HFFc6 (cell line): ENCODE measurements around the gene CD3G. TPM values are rescaled to one million over a fixed set of nuclear protein-coding genes. Genes with fewer than 3 reads are reported as not detected.
"Not testable (repeated sequence)": the region's sequence is repeated elsewhere in the genome, so short reads cannot be mapped to it uniquely, and the experiment has no call there.

Experiments used
- DNase-seq: peaks from one replicate; pipeline ENCODE4 v3.0.0-alpha.2; 2018
- H3K27ac Mint-ChIP-seq: 2 replicates; pipeline ENCODE4 v1.8.0; 2020; ENCODE audit warnings: mild to moderate bottlenecking, mixed read lengths
- H3K27me3 Mint-ChIP-seq: 2 replicates; pipeline ENCODE4 v1.8.0; 2021; ENCODE audit warnings: mild to moderate bottlenecking, moderate library complexity, mixed read lengths; ENCODE audit not compliant: insufficient read depth
- H3K36me3 Mint-ChIP-seq: 2 replicates; pipeline ENCODE4 v1.8.0; 2021; ENCODE audit warnings: low read depth, mixed read lengths
- H3K4me1 Mint-ChIP-seq: 2 replicates; pipeline ENCODE4 v1.8.0; 2020; ENCODE audit warnings: low read depth, mixed read lengths
- H3K4me3 Mint-ChIP-seq: 2 replicates; pipeline ENCODE4 v1.8.0; 2020; ENCODE audit warnings: mild to moderate bottlenecking, moderate library complexity, mixed read lengths
- H3K9me3 Mint-ChIP-seq: 2 replicates; pipeline ENCODE4 v1.8.0; 2020; ENCODE audit warnings: mild to moderate bottlenecking, mixed read lengths
- total RNA-seq, 6 experiments: library from RNA; stranded (reverse); fragmentation: NEBNext Ultra II Directional; extraction: Animal tissue kit (Norgen Biotek cat#: 25700); gene quantifications; 2 replicates in 1 of 6; 3 replicates in 5 of 6; pipeline ENCODE4 v1.2.3, GENCODE V29; 2021
- TF ChIP-seq, protein P1 (sequence below): fragments of 200-600 bp; sonication (generic); IDR thresholded peaks from 2 replicates; pipeline ENCODE4 v1.5.0; 2021; ENCODE audit warnings: antibody characterized with exemption, mild to moderate bottlenecking

CD3G gene
- total RNA-seq, 6 experiments from 2014 or later: not detected

DNA sequence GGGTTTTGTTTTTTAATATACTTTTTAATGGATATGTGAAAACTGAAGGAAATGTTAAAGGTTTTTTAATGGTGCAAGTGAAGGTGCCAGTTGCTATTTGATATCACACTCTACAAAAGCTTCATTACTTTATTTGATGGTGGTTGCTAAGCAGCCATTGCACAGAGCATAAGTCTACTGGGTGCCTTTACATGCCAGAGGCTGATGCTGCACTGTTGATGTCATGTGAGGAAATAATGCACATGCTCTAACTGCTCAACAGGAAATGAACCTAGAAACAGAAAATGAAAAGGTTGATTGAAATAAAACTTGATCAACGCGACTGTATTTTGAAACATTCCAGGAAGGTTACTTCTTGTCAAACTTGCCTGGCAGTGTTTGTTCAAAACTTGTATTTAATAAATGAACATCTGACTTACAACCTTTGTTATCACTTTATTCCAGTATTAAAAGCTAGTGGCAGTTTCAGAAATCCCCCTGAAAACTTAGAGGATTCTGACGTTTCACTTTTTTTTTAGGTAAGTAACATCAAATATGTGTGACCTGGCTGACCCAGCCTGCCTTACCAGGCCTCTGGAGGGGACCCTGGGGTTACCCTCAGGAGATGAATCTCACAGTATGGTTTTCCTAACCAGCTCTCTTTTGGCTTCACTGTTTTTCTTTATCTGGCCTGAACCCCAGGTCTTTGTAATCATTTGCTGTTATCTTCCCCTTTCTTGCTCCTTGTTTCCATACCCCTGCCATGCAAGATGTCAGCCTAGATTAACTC lies 54.8 kb downstream of the CD3G start:
- DNase-seq: no peak
- H3K27me3 Mint-ChIP-seq: no peaks in the 10 kb centered on the region
- peaks cover 22% of the 10 kb centered on the region for H3K4me1 Mint-ChIP-seq
- TF ChIP-seq, protein P1, sequence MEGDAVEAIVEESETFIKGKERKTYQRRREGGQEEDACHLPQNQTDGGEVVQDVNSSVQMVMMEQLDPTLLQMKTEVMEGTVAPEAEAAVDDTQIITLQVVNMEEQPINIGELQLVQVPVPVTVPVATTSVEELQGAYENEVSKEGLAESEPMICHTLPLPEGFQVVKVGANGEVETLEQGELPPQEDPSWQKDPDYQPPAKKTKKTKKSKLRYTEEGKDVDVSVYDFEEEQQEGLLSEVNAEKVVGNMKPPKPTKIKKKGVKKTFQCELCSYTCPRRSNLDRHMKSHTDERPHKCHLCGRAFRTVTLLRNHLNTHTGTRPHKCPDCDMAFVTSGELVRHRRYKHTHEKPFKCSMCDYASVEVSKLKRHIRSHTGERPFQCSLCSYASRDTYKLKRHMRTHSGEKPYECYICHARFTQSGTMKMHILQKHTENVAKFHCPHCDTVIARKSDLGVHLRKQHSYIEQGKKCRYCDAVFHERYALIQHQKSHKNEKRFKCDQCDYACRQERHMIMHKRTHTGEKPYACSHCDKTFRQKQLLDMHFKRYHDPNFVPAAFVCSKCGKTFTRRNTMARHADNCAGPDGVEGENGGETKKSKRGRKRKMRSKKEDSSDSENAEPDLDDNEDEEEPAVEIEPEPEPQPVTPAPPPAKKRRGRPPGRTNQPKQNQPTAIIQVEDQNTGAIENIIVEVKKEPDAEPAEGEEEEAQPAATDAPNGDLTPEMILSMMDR: no peak
- no peaks in the 10 kb centered on the region for H3K9me3 Mint-ChIP-seq
- no peak overlapping the region for H3K4me3 Mint-ChIP-seq
- peak overlapping the region; percentile 45 for H3K27ac Mint-ChIP-seq
- H3K36me3 Mint-ChIP-seq: peaks cover 14% of the 10 kb centered on the region

DNA sequence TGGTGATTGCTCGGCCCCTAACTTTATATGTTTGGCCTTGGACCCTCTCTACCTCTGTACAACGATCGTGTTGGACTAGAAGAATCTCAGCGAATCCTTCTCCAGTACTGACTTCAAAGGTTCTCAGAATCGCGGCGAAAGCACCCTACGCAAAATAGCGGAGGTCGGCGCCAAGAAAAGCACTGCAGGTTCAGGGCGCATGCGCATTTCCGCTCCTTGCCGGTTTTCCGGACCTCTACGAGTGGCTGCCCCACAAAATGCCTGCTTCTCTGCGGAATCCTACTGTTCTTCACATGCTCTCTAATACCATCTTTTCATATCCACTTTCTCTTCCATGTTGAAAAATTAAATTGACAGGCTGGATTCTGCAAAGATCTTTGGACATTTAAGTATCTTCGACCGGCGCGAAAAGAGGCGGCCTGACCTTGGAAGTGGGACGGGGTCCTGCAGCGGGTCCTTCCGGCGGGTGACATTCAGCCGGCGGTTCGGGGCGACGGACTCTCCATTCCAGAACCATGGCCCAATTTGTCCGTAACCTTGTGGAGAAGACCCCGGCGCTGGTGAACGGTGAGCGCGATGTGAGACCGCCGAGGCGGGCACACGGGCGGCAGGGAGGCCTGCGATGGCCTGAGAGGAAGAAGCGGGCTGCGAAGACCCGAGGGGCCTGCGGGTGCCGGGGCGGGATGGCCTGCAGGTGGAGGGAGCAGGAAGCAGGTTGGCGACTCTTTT lies 57.2 kb downstream of the CD3G start, which contains the start of gene ATP5MG:
Gene ATP5MG, plus strand, starts transcription at position 456 of the 729 bp plus-strand sequence. Its CDS starts 60 bp downstream, at position 516.
- DNase-seq: peak; percentile 82
- TF ChIP-seq, protein P1: 0 out of 2 replicates have a peak, but pooled peaks have one; percentile 15
- no peaks in the 10 kb centered on the region for H3K9me3 Mint-ChIP-seq
- no peaks in the 10 kb centered on the region for H3K27me3 Mint-ChIP-seq
- H3K36me3 Mint-ChIP-seq: peaks cover 15% of the 10 kb centered on the region
- H3K4me3 Mint-ChIP-seq: peak within 1 kb of the TSS; percentile 96
- peak within 1 kb of the TSS; percentile 97 for H3K27ac Mint-ChIP-seq
- H3K4me1 Mint-ChIP-seq: peaks cover 41% of the 10 kb centered on the region

DNA sequence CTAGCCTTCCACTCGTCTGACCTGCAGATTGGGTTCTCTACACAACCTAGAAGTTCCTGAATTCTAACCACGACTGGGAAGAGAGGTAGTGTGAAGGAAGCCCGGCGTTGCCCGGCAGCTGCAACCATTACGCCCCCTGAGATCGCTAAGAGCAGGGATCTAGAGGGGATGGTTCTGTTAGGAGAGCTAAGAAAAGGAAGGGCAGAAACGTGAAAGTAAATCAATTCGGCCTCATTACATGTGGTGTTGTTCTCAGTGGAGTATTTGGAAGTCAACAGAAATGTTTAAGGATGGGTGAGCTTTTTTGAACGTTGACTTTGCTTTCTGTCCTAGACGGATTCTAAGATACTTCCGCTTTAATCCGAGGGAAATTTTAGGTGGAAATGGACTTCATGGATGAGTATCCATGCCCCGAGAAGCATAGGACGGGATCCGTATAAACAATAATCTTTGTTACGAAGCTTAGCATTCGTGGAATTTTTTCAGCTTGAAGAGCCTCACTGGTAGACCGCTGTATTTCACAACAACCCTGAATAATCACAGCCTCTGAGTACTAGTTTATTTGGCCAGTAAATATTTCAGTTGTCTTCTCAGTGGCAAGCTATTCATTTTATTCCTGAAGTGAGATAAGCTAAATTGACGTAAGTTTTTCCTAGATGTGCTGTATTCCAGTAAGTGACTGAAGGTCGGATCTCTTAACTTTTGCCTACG lies 57.9 kb downstream of the CD3G start:
- H3K27ac Mint-ChIP-seq: peak overlapping the region; percentile 97
- H3K27me3 Mint-ChIP-seq: no peaks in the 10 kb centered on the region
- DNase-seq: peak; percentile 88

DNA sequence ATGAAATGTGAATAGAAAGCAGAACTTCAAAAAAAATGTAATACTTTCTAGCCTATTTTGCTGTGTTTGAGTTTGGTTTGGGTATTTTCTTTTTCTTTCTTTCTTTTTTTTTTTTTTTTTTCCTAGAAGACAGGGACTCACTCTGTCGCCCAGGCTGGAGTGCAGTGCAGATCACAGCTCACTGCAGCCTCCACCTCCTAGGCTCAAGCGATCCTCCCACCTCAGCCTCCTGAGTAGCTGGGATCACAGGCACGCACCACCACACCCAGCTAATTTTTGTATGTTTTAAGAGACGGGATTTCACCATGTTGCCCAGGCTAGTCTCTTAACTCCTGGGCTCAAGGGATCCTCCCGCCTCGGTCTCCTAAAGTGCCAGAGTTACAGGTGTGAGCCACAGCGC lies 58.5 kb downstream of the CD3G start:
- peaks cover 10% of the 10 kb centered on the region; the same call in 1 of the 2 replicates for H3K36me3 Mint-ChIP-seq
- peaks cover 46% of the 10 kb centered on the region for H3K4me1 Mint-ChIP-seq
- not testable (repeated sequence) for DNase-seq, H3K9me3 Mint-ChIP-seq, H3K27me3 Mint-ChIP-seq
- H3K27ac Mint-ChIP-seq: peak overlapping the region; percentile 97
- peak overlapping the region; percentile 96 for H3K4me3 Mint-ChIP-seq

More for the DNA sequence above, 57.9 kb downstream of the CD3G start:
- Mint-ChIP-seq H3K4me1 (peaks cover 46% of the 10 kb centered on the region), H3K9me3 (no peaks in the 10 kb centered on the region), H3K4me3 (peak overlapping the region; percentile 96), H3K36me3 (peaks cover 10% of the 10 kb centered on the region; the same call in 1 of the 2 replicates)
- TF ChIP-seq, protein P1: no peak

Other genes with a start within 250 kb of the CD3G start
- under 1 TPM in 2 of 6 experiments, not detected in 4; 0.07 to 0.10 TPM for gene SCN4B, start 191.5 kb upstream of the CD3G start, total RNA-seq
- not detected for gene SCN2B, start 167.7 kb upstream of the CD3G start, total RNA-seq
- gene JAML, start 119.3 kb upstream of the CD3G start, total RNA-seq: not detected
- under 1 TPM in 2 of 6 experiments, not detected in 4; 0.21 to 0.33 TPM for gene MPZL3, start 92.0 kb upstream of the CD3G start, total RNA-seq
- not detected for gene MPZL2, start 80.0 kb upstream of the CD3G start, total RNA-seq
- gene CD3E, start 39.6 kb upstream of the CD3G start, total RNA-seq: not detected
- gene CD3D, start 1.6 kb upstream of the CD3G start, total RNA-seq: not detected
- 10 to 100 TPM; 46.2 to 62.7 (median 54.1) TPM for gene UBE4A, start 15.3 kb downstream of the CD3G start, total RNA-seq
- gene ATP5MG, start 57.3 kb downstream of the CD3G start, total RNA-seq: 100 to 1,000 TPM; 196 to 275 (median 223) TPM
- 10 to 100 TPM; 29.3 to 39.3 (median 34.4) TPM for gene KMT2A, start 92.1 kb downstream of the CD3G start, total RNA-seq
- under 1 TPM in 5 of 6 experiments, not detected in 1; 0.25 to 0.88 (median 0.52) TPM for gene TTC36, start 183.1 kb downstream of the CD3G start, total RNA-seq
- gene TMEM25, start 186.8 kb downstream of the CD3G start, total RNA-seq: 10 to 100 TPM; 10.8 to 17.1 (median 14.0) TPM
- gene IFT46, start 221.6 kb downstream of the CD3G start, total RNA-seq: 10 to 100 TPM; 17.3 to 22.4 (median 20.2) TPM
- gene ARCN1, start 228.1 kb downstream of the CD3G start, total RNA-seq: 100 to 1,000 TPM; 271 to 331 (median 319) TPM